Glutamatergic neuron (in vitro differentiated cells): Measurements from ENCODE around the gene KLHDC4. TPM values are rescaled to one million over a fixed set of nuclear protein-coding genes. Genes with fewer than 3 reads are reported as not detected.

Experiments used
- DNase-seq: peaks from one replicate; pipeline ENCODE4 v3.0.0; 2022
- H3K27ac Mint-ChIP-seq: one replicate; pipeline ENCODE4 v1.8.0; 2020; ENCODE audit warnings: mild to moderate bottlenecking, mixed read lengths, inconsistent platforms; ENCODE audit not compliant: unreplicated experiment
- H3K27me3 Mint-ChIP-seq: one replicate; pipeline ENCODE4 v1.8.0; 2020; ENCODE audit warnings: mild to moderate bottlenecking, moderate library complexity, mixed read lengths, inconsistent platforms; ENCODE audit not compliant: unreplicated experiment
- H3K36me3 Mint-ChIP-seq: one replicate; pipeline ENCODE4 v1.8.0; 2020; ENCODE audit warnings: mild to moderate bottlenecking, mixed read lengths, inconsistent platforms; ENCODE audit not compliant: unreplicated experiment
- H3K4me1 Mint-ChIP-seq: one replicate; pipeline ENCODE4 v1.8.0; 2020; ENCODE audit warnings: mild to moderate bottlenecking, low read depth, mixed read lengths, inconsistent platforms; ENCODE audit not compliant: unreplicated experiment
- H3K4me3 Mint-ChIP-seq: one replicate; pipeline ENCODE4 v1.8.0; 2020; ENCODE audit warnings: mild to moderate bottlenecking, mixed read lengths, inconsistent platforms; ENCODE audit not compliant: unreplicated experiment
- H3K9me3 Mint-ChIP-seq: one replicate; pipeline ENCODE4 v1.8.0; 2020; ENCODE audit warnings: mild to moderate bottlenecking, moderate library complexity, mixed read lengths, inconsistent platforms; ENCODE audit not compliant: unreplicated experiment
- CTCF ChIP-seq: fragments of 200-600 bp; sonication (generic); IDR thresholded peaks from one replicate; pipeline ENCODE4 v1.5.0; 2021; ENCODE audit not compliant: partially characterized antibody, unreplicated experiment
- total RNA-seq: library from RNA; stranded (reverse); fragmentation: NEBNext Ultra II Directional; extraction: Animal tissue kit (Norgen Biotek cat#: 25700); gene quantifications from one replicate; pipeline ENCODE4 v1.2.1, GENCODE V29; 2021; ENCODE audit not compliant: unreplicated experiment

The KLHDC4 gene
- total RNA-seq, 1 donor from 2014 or later: 65.4 TPM

GRCh38 chr16:87761060-87761459 is 4.7 kb downstream of the KLHDC4 start:
- Mint-ChIP-seq H3K27ac (no peak overlapping the region), H3K36me3 (no peaks in the 10 kb centered on the region), H3K4me3 (no peak overlapping the region), H3K4me1 (no peaks in the 10 kb centered on the region), H3K9me3 (peaks cover 6% of the 10 kb centered on the region), H3K27me3 (peaks cover 7% of the 10 kb centered on the region)
- TF ChIP-seq CTCF: no peak
- DNase-seq: no peak

- no peaks in the 10 kb centered on the region for H3K4me1 Mint-ChIP-seq
- no peak overlapping the region for H3K27ac Mint-ChIP-seq
- DNase-seq: no peak
- no peaks in the 10 kb centered on the region for H3K36me3 Mint-ChIP-seq
- no peaks in the 10 kb centered on the region for H3K9me3 Mint-ChIP-seq
- H3K27me3 Mint-ChIP-seq: peaks cover 3% of the 10 kb centered on the region
- no peak overlapping the region for H3K4me3 Mint-ChIP-seq
- TF ChIP-seq CTCF: no peak
These were observed 7.9 kb downstream of the KLHDC4 start for GRCh38 chr16:87757841-87758426.

GRCh38 chr16:87754535-87754934 is 11.3 kb downstream of the KLHDC4 start:
- Mint-ChIP-seq H3K27me3 (peaks cover 2% of the 10 kb centered on the region), H3K9me3 (no peaks in the 10 kb centered on the region), H3K4me1 (no peaks in the 10 kb centered on the region), H3K36me3 (no peaks in the 10 kb centered on the region), H3K27ac (no peak overlapping the region), H3K4me3 (no peak overlapping the region)
- no peak for DNase-seq
- no peak for TF ChIP-seq CTCF

- Mint-ChIP-seq H3K9me3 (peaks cover 3% of the 10 kb centered on the region), H3K4me3 (no peak overlapping the region), H3K27me3 (peaks cover 2% of the 10 kb centered on the region), H3K4me1 (no peaks in the 10 kb centered on the region), H3K36me3 (no peaks in the 10 kb centered on the region), H3K27ac (peak overlapping the region; percentile 29)
- no peak for DNase-seq
- TF ChIP-seq CTCF: no peak
These were observed 18.0 kb downstream of the KLHDC4 start for GRCh38 chr16:87747626-87748414.

GRCh38 chr16:87746178-87746577 is 19.6 kb downstream of the KLHDC4 start:
- DNase-seq: no peak
- Mint-ChIP-seq H3K4me1 (peaks cover 2% of the 10 kb centered on the region), H3K9me3 (peaks cover 6% of the 10 kb centered on the region), H3K4me3 (no peak overlapping the region), H3K27ac (peak overlapping the region; percentile 28), H3K36me3 (peaks cover 10% of the 10 kb centered on the region), H3K27me3 (peaks cover 4% of the 10 kb centered on the region)
- TF ChIP-seq CTCF: no peak
